DND-41 (cell line): ENCODE results near the gene CTDP1.
A peak's percentile ranks its signal among the peaks of the same experiment; 100 is the strongest.

ENCODE experiments used
- ATAC-seq: fragments of 200-7000 bp; cut with Tn5 transposase; 3 replicates; pipeline ENCODE4 v1.9.1; 2021; ENCODE audit warnings: low read depth; ENCODE audit not compliant: insufficient read depth
- DNase-seq: peaks from one replicate; pipeline ENCODE4 v3.0.0-alpha.2; 2020
- H2AFZ ChIP-seq: 2 replicates; pipeline ENCODE4 v1.6.0; 2012; ENCODE audit warnings: low read depth, low read length
- H3K27ac ChIP-seq: 2 replicates; pipeline ENCODE4 v1.5.1; 2012; ENCODE audit warnings: low read length, inconsistent platforms
- H3K27me3 ChIP-seq: fragments of 200-600 bp; sonication (generic); 2 replicates; pipeline ENCODE4 v1.6.0; 2012; ENCODE audit warnings: low read length, mild to moderate bottlenecking, inconsistent platforms; ENCODE audit not compliant: insufficient read depth, poor library complexity
- H3K36me3 ChIP-seq: 2 replicates; pipeline ENCODE4 v1.5.1; 2012; ENCODE audit warnings: low read length, inconsistent platforms; ENCODE audit not compliant: insufficient read depth
- H3K4me1 ChIP-seq: 2 replicates; pipeline ENCODE4 v1.5.1; 2012; ENCODE audit warnings: mild to moderate bottlenecking, low read length; ENCODE audit not compliant: insufficient read depth
- H3K4me2 ChIP-seq: 2 replicates; pipeline ENCODE4 v1.6.0; 2012; ENCODE audit warnings: mild to moderate bottlenecking, moderate library complexity, low read length, inconsistent platforms; ENCODE audit not compliant: insufficient read depth
- H3K4me3 ChIP-seq, 2 experiments: fragments of 200-600 bp in 1 of 2; shearing (Covaris generic) in 1 of 2; 2 replicates each; pipeline ENCODE4 v1.5.1; 2012 to 2016; ENCODE audit warnings: inconsistent platforms in 2 of 2, low read length in 2 of 2, mild to moderate bottlenecking in 2 of 2, low read depth in 1 of 2, moderate library complexity in 1 of 2
- H3K79me2 ChIP-seq: 2 replicates; pipeline ENCODE4 v1.6.0; 2012; ENCODE audit warnings: low read length, inconsistent platforms; ENCODE audit not compliant: insufficient read depth
- H3K9ac ChIP-seq: 2 replicates; pipeline ENCODE4 v1.6.0; 2012; ENCODE audit warnings: low read depth, mild to moderate bottlenecking, inconsistent platforms, low read length, moderate library complexity
- H3K9me3 ChIP-seq: 2 replicates; pipeline ENCODE4 v1.5.1; 2012; ENCODE audit warnings: low read length, moderate library complexity, mild to moderate bottlenecking, inconsistent platforms; ENCODE audit not compliant: insufficient read depth, severe bottlenecking
- H4K20me1 ChIP-seq: 2 replicates; pipeline ENCODE4 v1.6.0; 2012; ENCODE audit warnings: low read length; ENCODE audit not compliant: insufficient read depth
- EZH2 ChIP-seq: IDR thresholded peaks from 3 replicates; pipeline ENCODE4 v1.6.1; 2012; ENCODE audit warnings: borderline replicate concordance, low read depth, mild to moderate bottlenecking, moderate library complexity, low read length, inconsistent platforms; ENCODE audit not compliant: severe bottlenecking
- TF ChIP-seq, protein P1 (sequence below): IDR thresholded peaks from 2 replicates; pipeline ENCODE4 v1.5.1; 2012; ENCODE audit warnings: borderline replicate concordance, low read length, moderate library complexity, mild to moderate bottlenecking; ENCODE audit not compliant: poor library complexity, severe bottlenecking; ENCODE audit errors: extremely low read depth

Gene CTDP1

DNA sequence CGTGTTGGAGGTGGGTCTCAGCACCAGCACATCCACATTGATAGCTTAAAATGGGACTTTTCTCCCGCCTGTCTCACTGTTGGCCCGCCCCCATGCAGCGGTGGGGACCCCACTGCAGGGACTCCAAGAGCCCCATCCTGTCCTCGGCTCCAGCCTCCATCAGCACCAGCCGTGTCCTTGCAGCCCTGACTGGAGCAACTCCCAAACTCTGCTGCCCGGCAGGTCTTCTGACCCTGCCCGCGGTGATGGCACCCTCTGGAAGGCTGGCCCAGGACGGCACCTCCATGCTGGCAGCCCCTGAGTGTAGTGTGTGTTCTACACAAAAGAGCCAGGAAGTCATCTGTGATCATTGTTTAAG is 76.5 kb downstream of the CTDP1 start:
- peaks cover 7% of the 10 kb centered on the region; the same call in 1 of the 2 replicates for H4K20me1 ChIP-seq
- H3K9me3 ChIP-seq: peaks cover 9% of the 10 kb centered on the region
- H3K4me3 ChIP-seq: no peak overlapping the region
- H3K79me2 ChIP-seq: peaks cover 5% of the 10 kb centered on the region; the same call in 1 of the 2 replicates
- H3K27me3 ChIP-seq: no peaks in the 10 kb centered on the region
- H3K9ac ChIP-seq: no peak overlapping the region
- TF ChIP-seq, protein P1, sequence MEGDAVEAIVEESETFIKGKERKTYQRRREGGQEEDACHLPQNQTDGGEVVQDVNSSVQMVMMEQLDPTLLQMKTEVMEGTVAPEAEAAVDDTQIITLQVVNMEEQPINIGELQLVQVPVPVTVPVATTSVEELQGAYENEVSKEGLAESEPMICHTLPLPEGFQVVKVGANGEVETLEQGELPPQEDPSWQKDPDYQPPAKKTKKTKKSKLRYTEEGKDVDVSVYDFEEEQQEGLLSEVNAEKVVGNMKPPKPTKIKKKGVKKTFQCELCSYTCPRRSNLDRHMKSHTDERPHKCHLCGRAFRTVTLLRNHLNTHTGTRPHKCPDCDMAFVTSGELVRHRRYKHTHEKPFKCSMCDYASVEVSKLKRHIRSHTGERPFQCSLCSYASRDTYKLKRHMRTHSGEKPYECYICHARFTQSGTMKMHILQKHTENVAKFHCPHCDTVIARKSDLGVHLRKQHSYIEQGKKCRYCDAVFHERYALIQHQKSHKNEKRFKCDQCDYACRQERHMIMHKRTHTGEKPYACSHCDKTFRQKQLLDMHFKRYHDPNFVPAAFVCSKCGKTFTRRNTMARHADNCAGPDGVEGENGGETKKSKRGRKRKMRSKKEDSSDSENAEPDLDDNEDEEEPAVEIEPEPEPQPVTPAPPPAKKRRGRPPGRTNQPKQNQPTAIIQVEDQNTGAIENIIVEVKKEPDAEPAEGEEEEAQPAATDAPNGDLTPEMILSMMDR: no peak
- no peak for TF ChIP-seq EZH2
- no peak overlapping the region for H2AFZ ChIP-seq
- no peak overlapping the region for H3K4me2 ChIP-seq
- peaks cover 45% of the 10 kb centered on the region for H3K36me3 ChIP-seq
- no peak for DNase-seq
- H3K4me1 ChIP-seq: peaks cover 13% of the 10 kb centered on the region
- no peak overlapping the region for H3K27ac ChIP-seq
- ATAC-seq: no peak

DNA sequence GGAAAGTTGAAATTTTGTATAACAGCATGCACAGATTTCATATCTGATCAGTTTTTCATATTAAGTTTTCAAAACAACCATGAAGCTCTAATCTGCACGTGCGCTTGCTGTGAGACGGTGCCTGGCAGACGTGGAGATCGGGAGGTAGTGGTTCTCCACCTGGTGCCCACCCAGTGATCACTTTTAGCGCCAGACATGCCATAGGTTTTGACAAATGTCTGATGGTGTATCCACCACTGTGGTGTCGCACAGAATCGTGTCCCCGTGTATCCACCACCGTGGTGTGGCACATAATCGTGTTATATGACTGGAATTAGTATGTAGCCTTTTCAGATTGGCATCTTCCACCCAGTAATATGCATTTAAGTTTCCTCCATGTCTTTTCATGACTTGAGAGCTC is 77.2 kb downstream of the CTDP1 start:
- Histone ChIP-seq H3K4me3 (no peak overlapping the region), H3K4me2 (no peak overlapping the region), H3K9me3 (peaks cover 9% of the 10 kb centered on the region), H3K27ac (no peak overlapping the region), H2AFZ (no peak overlapping the region), H3K9ac (no peak overlapping the region), H3K4me1 (peaks cover 16% of the 10 kb centered on the region), H3K36me3 (peaks cover 39% of the 10 kb centered on the region), H3K79me2 (peaks cover under 1% of the 10 kb centered on the region; the same call in 1 of the 2 replicates), H4K20me1 (peaks cover 3% of the 10 kb centered on the region; the same call in 1 of the 2 replicates), H3K27me3 (no peaks in the 10 kb centered on the region)
- ATAC-seq: no peak
- TF ChIP-seq EZH2: no peak
- no peak for DNase-seq

DNA sequence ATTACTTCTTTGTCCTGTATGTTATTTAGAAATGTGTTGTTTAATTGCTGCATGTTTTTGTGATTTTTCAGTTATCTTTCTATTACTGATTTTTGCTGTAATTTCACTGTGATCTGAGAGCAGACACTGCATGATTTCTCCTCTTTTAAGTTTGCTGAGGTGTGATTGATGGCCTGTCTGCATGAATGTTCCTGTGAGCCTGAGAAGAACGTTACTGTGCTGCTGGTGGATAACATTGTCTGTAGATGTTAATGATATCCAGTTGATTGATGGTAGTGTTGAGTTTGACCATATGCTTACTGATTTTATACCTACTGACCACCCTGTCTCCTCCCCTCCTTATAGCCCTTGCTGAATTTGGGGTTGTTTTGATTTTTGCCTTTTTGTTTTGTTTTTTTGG is 80.7 kb downstream of the CTDP1 start:
- no peak overlapping the region for H3K27ac ChIP-seq
- H3K9ac ChIP-seq: no peak overlapping the region
- peaks cover 16% of the 10 kb centered on the region for H3K4me1 ChIP-seq
- no peaks in the 10 kb centered on the region for H3K27me3 ChIP-seq
- H3K4me2 ChIP-seq: no peak overlapping the region
- H4K20me1 ChIP-seq: no peaks in the 10 kb centered on the region
- H3K4me3 ChIP-seq: no peak overlapping the region
- peaks cover 12% of the 10 kb centered on the region for H3K36me3 ChIP-seq
- H3K9me3 ChIP-seq: peaks cover 9% of the 10 kb centered on the region
- TF ChIP-seq EZH2: no peak
- TF ChIP-seq, protein P1: no peak
- H2AFZ ChIP-seq: no peak overlapping the region
- DNase-seq (no peak), ATAC-seq (no peak)
- H3K79me2 ChIP-seq: no peaks in the 10 kb centered on the region

DNA sequence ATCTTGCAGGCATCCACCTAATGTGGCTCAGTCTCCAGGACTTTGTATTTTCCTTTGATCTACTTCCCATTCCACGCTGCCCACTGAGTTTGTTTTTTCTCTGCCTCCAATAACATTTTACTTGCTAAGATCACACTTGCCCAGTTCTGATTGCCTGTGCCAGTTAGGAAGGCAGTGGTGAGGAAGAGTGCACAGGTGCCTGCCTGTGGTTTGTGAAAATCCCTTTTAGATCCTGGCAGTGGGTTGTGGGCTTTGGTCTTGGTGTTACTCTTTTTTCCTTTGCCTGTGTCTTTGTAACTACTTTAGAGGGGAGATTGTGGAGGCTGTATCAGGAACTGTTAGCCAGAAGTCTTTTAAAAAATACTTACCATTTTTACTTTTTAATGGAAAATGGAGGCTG is 81.3 kb downstream of the CTDP1 start:
- Histone ChIP-seq H2AFZ (no peak overlapping the region), H3K4me2 (no peak overlapping the region), H3K9ac (no peak overlapping the region), H3K9me3 (peaks cover 9% of the 10 kb centered on the region), H3K4me3 (no peak overlapping the region), H3K79me2 (no peaks in the 10 kb centered on the region), H3K4me1 (peaks cover 16% of the 10 kb centered on the region), H4K20me1 (no peaks in the 10 kb centered on the region), H3K27me3 (no peaks in the 10 kb centered on the region), H3K27ac (no peak overlapping the region), H3K36me3 (peaks cover 7% of the 10 kb centered on the region)
- DNase-seq (peak; percentile 60), ATAC-seq (peak; percentile 95)
- TF ChIP-seq EZH2: no peak
- TF ChIP-seq, protein P1: no peak
